ENCODE results near the gene PTRH1.

Gene PTRH1

GRCh38 chr9:127720031-127720864, 4.8 kb upstream of the PTRH1 start:
- no peak for DNase-seq (ENCODE audit: low spot score)

- DNase-seq (ENCODE audit: low spot score): no peak
These were observed 2.3 kb upstream of the PTRH1 start for GRCh38 chr9:127717766-127718165.

GRCh38 chr9:127716412-127716811, 949 bp upstream of the PTRH1 start:
- DNase-seq (ENCODE audit: low spot score): no peak

GRCh38 chr9:127714951-127715469, 453 bp downstream of the PTRH1 start:
- DNase-seq (ENCODE audit: low spot score): peak; percentile 54

- no peak for DNase-seq (ENCODE audit: low spot score)
These were observed 1.3 kb downstream of the PTRH1 start for GRCh38 chr9:127714020-127714750.

GRCh38 chr9:127712867-127713266, 2.6 kb downstream of the PTRH1 start:
- DNase-seq (ENCODE audit: low spot score): no peak

GRCh38 chr9:127712371-127712770, 3.1 kb downstream of the PTRH1 start:
- DNase-seq (ENCODE audit: low spot score): no peak

- DNase-seq (ENCODE audit: low spot score): no peak
These were observed 3.6 kb downstream of the PTRH1 start for GRCh38 chr9:127711831-127712274.

- DNase-seq (ENCODE audit: low spot score): no peak
These were observed 4.2 kb downstream of the PTRH1 start for GRCh38 chr9:127711226-127711701.

GRCh38 chr9:127710204-127710783, 5.2 kb downstream of the PTRH1 start:
- no peak for DNase-seq (ENCODE audit: low spot score)

GRCh38 chr9:127708952-127709587, 6.4 kb downstream of the PTRH1 start:
- no peak for DNase-seq (ENCODE audit: low spot score)

- peak; percentile 59 for DNase-seq (ENCODE audit: low spot score)
These were observed 7.7 kb downstream of the PTRH1 start for GRCh38 chr9:127707766-127708165.

- no peak for DNase-seq (ENCODE audit: low spot score)
These were observed 8.6 kb downstream of the PTRH1 start, which contains the start of gene CFAP157 for GRCh38 chr9:127706836-127707241. TSS of gene CFAP157 (plus strand) at chr9:127706988. CDS start at chr9:127707032, 44 bp downstream.

- no peak for DNase-seq (ENCODE audit: low spot score)
These were observed 9.7 kb downstream of the PTRH1 start for GRCh38 chr9:127705577-127706379.

GRCh38 chr9:127703289-127703946, 12.0 kb downstream of the PTRH1 start:
- no peak for DNase-seq (ENCODE audit: low spot score)

GRCh38 chr9:127700594-127701255, 14.7 kb downstream of the PTRH1 start:
- no peak for DNase-seq (ENCODE audit: low spot score)

- no peak for DNase-seq (ENCODE audit: low spot score)
These were observed 15.3 kb downstream of the PTRH1 start for GRCh38 chr9:127700140-127700539.

- no peak for DNase-seq (ENCODE audit: low spot score)
These were observed 16.3 kb downstream of the PTRH1 start for GRCh38 chr9:127698985-127699670.

- DNase-seq (ENCODE audit: low spot score): no peak
These were observed 17.1 kb downstream of the PTRH1 start for GRCh38 chr9:127698386-127698785.
